ENCODE results near the gene PPFIA4.

DNA sequence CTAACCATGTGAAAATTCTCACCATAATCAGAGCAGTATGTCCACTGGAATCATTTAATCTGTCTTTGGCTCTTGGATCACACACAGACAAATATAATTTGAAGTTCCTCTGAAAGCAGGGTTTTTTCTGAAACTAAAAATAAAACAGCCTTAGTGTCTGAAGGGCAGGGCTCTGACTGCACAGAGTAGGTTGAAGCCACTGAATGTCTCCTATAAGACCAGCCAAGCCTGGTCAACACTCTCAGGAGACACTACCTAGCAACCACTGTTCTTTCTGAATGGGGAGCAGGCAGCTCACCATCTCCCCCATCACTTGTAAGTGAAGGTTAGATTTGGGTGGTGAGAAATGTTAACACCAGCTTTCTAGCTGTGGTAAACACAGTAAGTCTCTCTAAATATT, 35.2 kb upstream of the PPFIA4 start:
- TF ChIP-seq, protein P1, sequence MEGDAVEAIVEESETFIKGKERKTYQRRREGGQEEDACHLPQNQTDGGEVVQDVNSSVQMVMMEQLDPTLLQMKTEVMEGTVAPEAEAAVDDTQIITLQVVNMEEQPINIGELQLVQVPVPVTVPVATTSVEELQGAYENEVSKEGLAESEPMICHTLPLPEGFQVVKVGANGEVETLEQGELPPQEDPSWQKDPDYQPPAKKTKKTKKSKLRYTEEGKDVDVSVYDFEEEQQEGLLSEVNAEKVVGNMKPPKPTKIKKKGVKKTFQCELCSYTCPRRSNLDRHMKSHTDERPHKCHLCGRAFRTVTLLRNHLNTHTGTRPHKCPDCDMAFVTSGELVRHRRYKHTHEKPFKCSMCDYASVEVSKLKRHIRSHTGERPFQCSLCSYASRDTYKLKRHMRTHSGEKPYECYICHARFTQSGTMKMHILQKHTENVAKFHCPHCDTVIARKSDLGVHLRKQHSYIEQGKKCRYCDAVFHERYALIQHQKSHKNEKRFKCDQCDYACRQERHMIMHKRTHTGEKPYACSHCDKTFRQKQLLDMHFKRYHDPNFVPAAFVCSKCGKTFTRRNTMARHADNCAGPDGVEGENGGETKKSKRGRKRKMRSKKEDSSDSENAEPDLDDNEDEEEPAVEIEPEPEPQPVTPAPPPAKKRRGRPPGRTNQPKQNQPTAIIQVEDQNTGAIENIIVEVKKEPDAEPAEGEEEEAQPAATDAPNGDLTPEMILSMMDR (conservative IDR thresholded peaks at IDR 0.05 in 1 of 2, IDR thresholded peaks at IDR 0.05 in 1 of 2; ENCODE audit: extremely low read depth in 1 of 2, insufficient read depth in 1 of 2, low read depth in 1 of 2, low read length in 2 of 2) = no peak
- TF ChIP-seq EZH2 (IDR thresholded peaks at IDR 0.05; ENCODE audit: borderline replicate concordance, low read length) = no peak

All from mammary epithelial cell (primary cell).